Measurements from ENCODE around the gene PPP1R26.

Gene PPP1R26

GRCh38 chr9:135536216-135536615 is 56.6 kb downstream of the PPP1R26 start:
- no peak overlapping the region for H3K4me3 ChIP-seq (ENCODE audit: low read depth, low read length)
- no peak for TF ChIP-seq CTCF (IDR thresholded peaks at IDR 0.05; ENCODE audit: control insufficient read depth, extremely low read depth, insufficient read depth)
- DNase-seq (ENCODE audit: low read depth), result no peak

Data from LNCaP clone FGC (cell line).